NB4 (cell line): ENCODE data around the gene SLC25A43.
"Not testable (repeated sequence)": the region's sequence is repeated elsewhere in the genome, so short reads cannot be mapped to it uniquely, and the experiment has no call there.

Source experiments
- DNase-seq: peaks from one replicate; pipeline ENCODE4 v3.0.0; 2010; ENCODE audit warnings: low read depth
- H3K4me3 ChIP-seq: one replicate; pipeline ENCODE4 v1.5.1; 2011; ENCODE audit warnings: mild to moderate bottlenecking, low read depth, low read length, moderate library complexity
- MAX ChIP-seq: IDR thresholded peaks from 2 replicates; pipeline ENCODE4 v1.6.1; 2011; ENCODE audit warnings: low read depth, low read length
- MYC ChIP-seq: IDR thresholded peaks from 2 replicates; pipeline ENCODE4 v1.6.1; 2011; ENCODE audit warnings: low read depth, low read length
- POLR2A ChIP-seq: IDR thresholded peaks from 2 replicates; pipeline ENCODE4 v1.6.1; 2011; ENCODE audit warnings: mild to moderate bottlenecking; ENCODE audit not compliant: insufficient read length; ENCODE audit errors: extremely low read depth
- TF ChIP-seq, protein P1 (sequence below): IDR thresholded peaks from one replicate; pipeline ENCODE4 v1.5.1; 2012; ENCODE audit warnings: low read depth, low read length

SLC25A43 gene

GRCh38 chrX:119375561-119375960 is 23.6 kb upstream of the SLC25A43 start:
- no peak overlapping the region for H3K4me3 ChIP-seq
- TF ChIP-seq MYC (no peak), MAX (no peak), POLR2A (no peak)
- TF ChIP-seq, protein P1, sequence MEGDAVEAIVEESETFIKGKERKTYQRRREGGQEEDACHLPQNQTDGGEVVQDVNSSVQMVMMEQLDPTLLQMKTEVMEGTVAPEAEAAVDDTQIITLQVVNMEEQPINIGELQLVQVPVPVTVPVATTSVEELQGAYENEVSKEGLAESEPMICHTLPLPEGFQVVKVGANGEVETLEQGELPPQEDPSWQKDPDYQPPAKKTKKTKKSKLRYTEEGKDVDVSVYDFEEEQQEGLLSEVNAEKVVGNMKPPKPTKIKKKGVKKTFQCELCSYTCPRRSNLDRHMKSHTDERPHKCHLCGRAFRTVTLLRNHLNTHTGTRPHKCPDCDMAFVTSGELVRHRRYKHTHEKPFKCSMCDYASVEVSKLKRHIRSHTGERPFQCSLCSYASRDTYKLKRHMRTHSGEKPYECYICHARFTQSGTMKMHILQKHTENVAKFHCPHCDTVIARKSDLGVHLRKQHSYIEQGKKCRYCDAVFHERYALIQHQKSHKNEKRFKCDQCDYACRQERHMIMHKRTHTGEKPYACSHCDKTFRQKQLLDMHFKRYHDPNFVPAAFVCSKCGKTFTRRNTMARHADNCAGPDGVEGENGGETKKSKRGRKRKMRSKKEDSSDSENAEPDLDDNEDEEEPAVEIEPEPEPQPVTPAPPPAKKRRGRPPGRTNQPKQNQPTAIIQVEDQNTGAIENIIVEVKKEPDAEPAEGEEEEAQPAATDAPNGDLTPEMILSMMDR, result no peak
- DNase-seq, result no peak

DNA sequence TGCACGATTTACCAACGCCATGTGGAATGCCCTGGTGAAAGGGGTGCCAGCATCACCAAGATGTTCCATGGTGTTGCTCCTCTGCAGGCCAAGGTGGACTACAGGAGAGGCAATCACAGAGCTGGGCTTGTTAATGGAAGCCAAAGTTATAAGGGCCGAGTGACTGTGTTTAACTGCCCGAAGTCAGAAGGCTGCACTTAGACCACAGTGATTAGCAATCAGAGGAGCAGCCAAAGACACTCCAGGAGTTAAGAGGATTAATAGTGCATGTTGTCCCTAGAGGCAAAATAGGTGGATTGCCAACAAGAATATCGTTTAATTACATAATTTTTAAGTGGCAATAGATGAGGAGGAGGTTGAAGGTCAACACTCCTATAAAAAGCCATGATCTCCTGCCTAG is 22.8 kb upstream of the SLC25A43 start:
- no peak for TF ChIP-seq MYC
- TF ChIP-seq, protein P1, result no peak
- TF ChIP-seq MAX, result no peak
- no peak for TF ChIP-seq POLR2A
- DNase-seq, result no peak
- no peak overlapping the region for H3K4me3 ChIP-seq

DNA sequence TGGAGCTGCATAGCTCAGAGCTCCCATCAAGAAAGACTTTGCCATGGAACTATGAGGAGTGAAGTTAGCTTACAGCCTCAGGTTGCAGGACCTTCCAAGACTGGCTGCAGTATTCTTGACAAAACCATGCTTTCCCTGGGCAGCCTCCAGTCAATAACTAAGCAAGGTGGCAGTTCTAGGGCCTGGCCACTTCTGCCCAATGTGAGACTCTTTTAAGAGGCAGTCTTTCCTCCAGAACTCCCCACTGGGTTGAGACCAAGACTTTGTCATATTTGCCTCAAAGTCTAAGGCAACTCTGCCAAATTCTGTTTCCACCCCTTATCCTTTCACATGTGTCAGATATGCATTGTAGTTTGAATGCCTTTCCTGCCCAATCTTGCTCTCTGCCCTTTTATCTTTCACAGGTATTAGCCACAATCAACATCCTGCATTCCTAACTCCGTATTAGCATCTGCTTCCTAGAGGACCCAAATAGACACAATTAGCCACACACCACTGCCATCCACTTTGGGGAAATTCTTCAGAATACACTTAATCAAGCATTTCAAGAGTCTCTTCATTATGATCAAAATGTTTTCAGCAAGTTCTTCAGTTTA is 17.7 kb upstream of the SLC25A43 start:
- no peak for DNase-seq
- TF ChIP-seq, protein P1, result no peak
- TF ChIP-seq MYC (no peak), MAX (no peak), POLR2A (no peak)
- H3K4me3 ChIP-seq, result no peak overlapping the region

DNA sequence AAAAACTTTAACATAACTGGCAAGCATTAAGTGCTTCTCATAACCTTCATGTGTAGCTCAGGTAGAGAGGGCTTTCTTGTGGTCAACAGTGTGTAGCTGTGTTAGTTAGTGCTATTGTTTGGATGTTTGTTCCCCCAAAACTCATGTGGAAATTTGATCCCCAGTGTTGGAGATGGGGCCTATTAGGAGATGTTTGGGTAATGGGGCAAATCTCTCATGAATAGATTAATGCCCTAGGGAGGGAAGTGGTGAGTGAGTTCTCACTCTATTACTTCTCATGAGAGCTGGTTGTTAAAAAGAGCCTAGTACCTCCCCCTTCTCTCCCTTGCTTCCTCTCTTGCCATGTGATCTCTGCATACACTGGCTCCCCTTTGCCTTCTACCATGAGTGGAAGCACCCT is 16.5 kb upstream of the SLC25A43 start:
- no peak overlapping the region for H3K4me3 ChIP-seq
- TF ChIP-seq MAX (no peak), POLR2A (no peak), MYC (no peak)
- TF ChIP-seq, protein P1, result no peak

DNA sequence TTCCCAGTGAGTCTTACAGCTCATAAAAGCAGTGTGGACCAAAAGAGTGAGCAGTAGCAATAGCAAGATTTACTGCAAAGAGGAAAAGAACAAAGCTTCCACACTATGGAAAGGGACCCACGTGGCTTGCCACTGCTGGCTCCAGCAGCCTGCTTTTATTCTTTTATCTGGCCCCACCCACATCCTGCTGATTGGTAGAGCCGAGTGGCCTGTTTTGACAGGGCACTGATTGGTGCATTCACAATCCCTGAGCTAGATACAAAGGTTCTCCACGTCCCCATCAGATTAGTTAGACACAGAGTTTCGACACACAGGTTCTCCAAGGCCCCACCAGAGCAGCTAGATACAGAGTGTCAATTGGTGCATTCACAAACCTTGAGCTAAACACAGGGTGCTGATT is 12.5 kb upstream of the SLC25A43 start:
- not testable (repeated sequence) for H3K4me3 ChIP-seq, DNase-seq

More for the DNA sequence above, 16.5 kb upstream of the SLC25A43 start:
- DNase-seq, result peak; percentile 20

DNA sequence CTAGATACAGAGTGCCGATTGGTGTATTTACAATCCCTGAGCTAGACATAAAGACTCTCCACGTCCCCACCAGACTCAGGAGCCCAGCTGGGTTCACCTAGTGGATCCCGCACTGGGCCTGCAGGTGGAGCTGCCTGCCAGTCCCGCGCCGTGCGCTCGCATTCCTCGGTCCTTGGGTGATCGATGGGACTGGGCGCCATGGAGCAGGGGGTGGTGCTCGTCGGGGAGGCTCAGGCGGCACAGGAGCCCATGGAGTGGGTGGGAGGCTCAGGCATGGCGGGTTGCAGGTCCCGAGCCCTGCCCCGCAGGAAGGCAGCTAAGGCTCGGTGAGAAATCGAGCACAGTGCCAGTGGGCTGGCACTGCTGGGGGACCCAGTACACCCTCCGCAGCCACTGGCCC is 11.7 kb upstream of the SLC25A43 start:
- H3K4me3 ChIP-seq, DNase-seq: not testable (repeated sequence)

GRCh38 chrX:119389214-119389613 is 9.9 kb upstream of the SLC25A43 start:
- no peak for TF ChIP-seq MYC
- TF ChIP-seq MAX, result no peak
- TF ChIP-seq, protein P1, result no peak
- no peak for TF ChIP-seq POLR2A
- H3K4me3 ChIP-seq, result no peak overlapping the region
- DNase-seq, result no peak
